Stimulated activated effector memory CD8-positive, alpha-beta T cell treated with anti-CD3 and anti-CD28 coated beads, Interleukin-12 subunit alpha, Interleukin-12 subunit beta, amount 100 ng/mL, for 72 hours (primary cell): ENCODE measurements around the gene CDC14A.

Experiments used
- ATAC-seq: fragments of 150-1000 bp; cut with Tn5 transposase; 2 replicates; pipeline ENCODE4 v1.10.0; 2021
- DNase-seq, 2 donors: peaks; one replicate each; pipeline ENCODE4 v3.0.0; 2021 to 2022; ENCODE audit warnings: low spot score in 2 of 2
- H3K27ac Mint-ChIP-seq: one replicate; pipeline ENCODE4 v1.8.0; 2022; ENCODE audit warnings: mild to moderate bottlenecking, mixed read lengths
- H3K36me3 Mint-ChIP-seq: one replicate; pipeline ENCODE4 v1.8.0; 2022; ENCODE audit warnings: mild to moderate bottlenecking, mixed read lengths
- H3K4me1 Mint-ChIP-seq: one replicate; pipeline ENCODE4 v1.8.0; 2022; ENCODE audit warnings: mixed read lengths
- H3K4me3 Mint-ChIP-seq: one replicate; pipeline ENCODE4 v1.8.0; 2022; ENCODE audit warnings: mild to moderate bottlenecking, mixed read lengths
- H3K9me3 Mint-ChIP-seq: one replicate; pipeline ENCODE4 v1.8.0; 2022; ENCODE audit warnings: mixed read lengths

Gene CDC14A

DNA sequence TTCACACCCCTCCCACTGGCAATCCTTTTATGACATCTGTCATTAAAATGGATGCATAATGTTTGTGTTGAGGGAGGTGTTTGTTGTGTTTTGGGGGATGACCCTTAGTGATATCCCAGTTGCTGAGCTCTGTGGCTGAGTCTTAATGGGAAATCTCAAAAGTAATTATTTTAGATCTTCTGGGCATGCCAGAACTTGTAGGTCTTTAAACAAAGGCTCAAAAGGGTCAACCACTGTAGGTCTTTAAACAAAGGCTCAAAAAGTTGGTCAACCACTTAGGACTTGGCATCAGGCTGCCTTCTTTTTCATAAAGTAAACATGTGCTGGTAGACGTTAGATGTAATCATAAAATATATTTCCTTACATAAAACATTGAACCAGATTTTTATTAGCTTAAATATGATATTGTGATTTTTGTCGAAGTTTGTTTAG is 78.0 kb downstream of the CDC14A start:
- H3K27ac Mint-ChIP-seq: no peak overlapping the region
- H3K9me3 Mint-ChIP-seq: no peaks in the 10 kb centered on the region
- H3K36me3 Mint-ChIP-seq: peaks cover 66% of the 10 kb centered on the region
- peaks cover 40% of the 10 kb centered on the region for H3K4me1 Mint-ChIP-seq
- DNase-seq (no peak), ATAC-seq (no peak)
- H3K4me3 Mint-ChIP-seq: no peak overlapping the region

DNA sequence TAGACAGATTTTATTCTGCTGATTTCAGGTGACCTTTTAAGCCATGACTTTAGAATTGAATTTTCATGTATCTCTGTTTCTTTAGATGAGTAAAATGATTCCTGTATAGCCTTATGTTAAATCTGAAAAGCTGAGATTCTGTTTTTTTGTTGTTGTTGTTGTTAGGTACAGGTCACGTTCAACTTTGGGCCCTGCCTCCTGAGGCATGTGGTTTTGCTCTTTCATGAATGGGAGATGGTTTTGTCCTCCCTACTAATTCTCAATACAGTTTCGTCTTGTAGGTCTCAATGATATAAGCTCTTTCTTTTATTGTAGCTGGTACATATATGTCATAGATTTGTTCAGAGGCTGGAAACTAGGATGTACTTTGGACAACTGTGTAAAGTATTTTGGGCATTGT is 79.6 kb downstream of the CDC14A start:
- ATAC-seq: peak; percentile 3
- Mint-ChIP-seq H3K4me3 (no peak overlapping the region), H3K9me3 (no peaks in the 10 kb centered on the region), H3K4me1 (peaks cover 44% of the 10 kb centered on the region), H3K36me3 (peaks cover 72% of the 10 kb centered on the region), H3K27ac (peak overlapping the region; percentile 48)
- no peak for DNase-seq

DNA sequence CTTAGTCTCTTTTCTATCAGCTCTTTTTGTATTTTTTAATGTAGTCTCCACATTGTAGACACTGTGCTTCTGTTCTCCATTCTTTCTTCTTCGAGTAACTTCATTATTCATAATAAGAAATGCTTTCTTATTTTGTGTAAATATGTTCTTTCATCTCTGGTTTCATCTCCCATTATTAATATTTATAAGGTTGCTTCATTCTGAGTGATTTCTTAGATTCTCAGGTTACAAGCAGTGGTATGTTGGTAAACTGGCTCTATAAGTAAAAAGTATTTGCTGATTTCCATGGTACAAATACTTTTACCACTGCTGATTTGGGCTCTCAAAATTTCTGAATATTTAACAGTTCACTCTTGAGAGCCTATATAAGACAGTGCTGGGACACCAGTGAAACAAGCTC is 81.3 kb downstream of the CDC14A start:
- H3K4me3 Mint-ChIP-seq: no peak overlapping the region
- H3K27ac Mint-ChIP-seq: peak overlapping the region; percentile 77
- no peak for DNase-seq
- peak; percentile 63 for ATAC-seq
- no peaks in the 10 kb centered on the region for H3K9me3 Mint-ChIP-seq
- peaks cover 77% of the 10 kb centered on the region for H3K36me3 Mint-ChIP-seq
- peaks cover 33% of the 10 kb centered on the region for H3K4me1 Mint-ChIP-seq

DNA sequence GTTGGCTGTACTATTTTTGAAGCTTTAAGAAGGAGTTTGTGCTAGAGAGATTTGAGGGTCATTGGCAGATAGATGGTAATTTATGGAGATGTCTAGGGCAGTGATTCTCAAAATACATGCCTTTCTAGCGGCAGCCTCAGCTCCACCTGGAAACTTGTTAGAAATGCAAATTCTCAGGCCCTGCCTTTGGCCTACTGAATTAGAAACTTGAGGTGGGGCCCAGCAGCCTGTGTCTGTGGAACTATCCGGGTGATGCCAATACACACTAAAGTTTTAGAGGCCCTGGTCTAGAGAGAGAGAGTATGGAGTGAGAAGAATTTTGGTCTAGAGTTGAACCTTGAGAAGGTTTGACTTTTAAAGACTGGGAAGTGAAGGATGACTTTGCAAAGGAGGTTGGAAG is 82.5 kb downstream of the CDC14A start:
- Mint-ChIP-seq H3K4me3 (no peak overlapping the region), H3K36me3 (peaks cover 75% of the 10 kb centered on the region), H3K27ac (peak overlapping the region; percentile 77), H3K4me1 (peaks cover 43% of the 10 kb centered on the region), H3K9me3 (no peaks in the 10 kb centered on the region)
- ATAC-seq (no peak), DNase-seq (no peak)

DNA sequence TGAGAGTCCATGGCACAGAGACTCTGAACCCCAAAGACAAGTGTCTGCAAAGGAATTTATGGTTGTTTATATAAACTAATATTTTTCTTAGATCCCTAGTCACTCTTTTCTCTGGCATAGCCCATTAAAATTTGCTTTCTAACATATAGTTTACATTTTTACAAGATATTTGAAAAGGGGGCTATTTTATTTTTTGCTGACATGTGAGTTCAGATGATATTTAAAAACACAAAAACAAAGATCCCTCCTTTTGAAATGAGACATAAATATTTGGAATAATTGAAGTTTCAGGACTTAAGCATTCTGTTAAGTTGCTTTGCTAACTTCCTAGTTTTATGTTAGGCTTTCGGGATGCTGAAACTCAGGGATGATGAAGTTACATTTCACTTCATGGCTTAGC is 86.1 kb downstream of the CDC14A start:
- Mint-ChIP-seq H3K4me1 (peaks cover 55% of the 10 kb centered on the region), H3K9me3 (no peaks in the 10 kb centered on the region)

DNA sequence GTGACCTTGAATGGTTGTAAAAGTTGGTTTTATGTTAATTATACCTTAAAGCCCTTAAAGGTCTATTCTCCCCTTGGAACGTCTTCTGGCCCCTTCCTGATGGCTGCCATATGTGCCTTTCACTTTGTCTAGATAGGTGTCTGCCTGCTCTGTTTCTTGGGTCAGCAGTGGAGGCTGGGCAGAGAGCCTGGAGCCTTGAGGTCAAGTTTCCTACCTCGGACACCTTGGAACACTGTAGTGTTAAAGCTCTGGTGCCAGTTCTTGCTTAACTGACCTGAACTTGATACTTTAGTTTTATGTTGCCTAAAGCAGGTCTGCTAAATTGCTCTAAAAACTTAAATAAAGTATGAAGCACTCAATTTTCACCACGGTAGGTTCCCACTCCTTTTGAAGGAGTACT is 86.5 kb downstream of the CDC14A start:
- H3K9me3 Mint-ChIP-seq: no peaks in the 10 kb centered on the region
- peaks cover 70% of the 10 kb centered on the region for H3K36me3 Mint-ChIP-seq
- no peak overlapping the region for H3K4me3 Mint-ChIP-seq
- DNase-seq (no peak), ATAC-seq (no peak)
- peak overlapping the region; percentile 75 for H3K27ac Mint-ChIP-seq
- peaks cover 56% of the 10 kb centered on the region for H3K4me1 Mint-ChIP-seq

More for the DNA sequence above, 86.1 kb downstream of the CDC14A start:
- H3K4me3 Mint-ChIP-seq: no peak overlapping the region
- no peak for ATAC-seq
- H3K27ac Mint-ChIP-seq: peak overlapping the region; percentile 75
- no peak for DNase-seq
- peaks cover 70% of the 10 kb centered on the region for H3K36me3 Mint-ChIP-seq

DNA sequence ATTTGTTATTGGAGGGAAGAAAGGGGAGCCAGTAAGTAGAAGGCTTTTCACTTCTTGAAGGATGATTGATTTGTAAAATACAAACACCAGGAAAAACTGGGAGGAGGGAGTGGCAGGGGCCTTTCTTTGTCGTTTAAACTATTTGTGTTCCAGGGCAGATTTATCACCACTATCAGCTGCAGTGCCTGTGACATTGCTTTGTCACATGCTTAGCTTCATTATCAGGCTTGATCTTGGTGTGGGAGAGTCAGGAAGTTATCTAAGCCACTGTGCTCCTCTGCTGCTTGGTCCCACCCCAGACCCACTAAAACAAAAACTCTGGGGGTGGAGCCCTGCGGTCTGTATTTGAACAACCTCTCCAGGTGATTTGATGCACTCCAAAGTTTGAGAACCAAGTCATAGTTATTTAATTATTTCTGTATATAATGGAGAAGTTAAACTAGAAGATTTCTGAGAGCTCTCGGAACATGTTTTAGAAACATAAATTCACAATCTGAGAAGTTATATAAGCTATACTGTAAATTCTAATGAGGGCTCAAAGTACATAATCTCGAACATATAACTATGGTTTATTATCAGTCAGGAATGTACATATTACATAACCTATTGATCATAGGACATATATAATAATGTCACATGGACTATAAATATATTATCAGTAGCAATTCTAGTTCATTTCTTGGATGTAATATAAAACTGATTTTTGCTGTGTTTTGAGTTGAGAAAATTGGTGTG is 87.9 kb downstream of the CDC14A start:
- ATAC-seq (peak; percentile 90), DNase-seq (peak in 1 of 2 donors; percentile 81)
- H3K9me3 Mint-ChIP-seq: no peaks in the 10 kb centered on the region
- H3K4me3 Mint-ChIP-seq: peak overlapping the region; percentile 40
- peaks cover 71% of the 10 kb centered on the region for H3K36me3 Mint-ChIP-seq
- H3K4me1 Mint-ChIP-seq: peaks cover 56% of the 10 kb centered on the region
- H3K27ac Mint-ChIP-seq: peak overlapping the region; percentile 75

DNA sequence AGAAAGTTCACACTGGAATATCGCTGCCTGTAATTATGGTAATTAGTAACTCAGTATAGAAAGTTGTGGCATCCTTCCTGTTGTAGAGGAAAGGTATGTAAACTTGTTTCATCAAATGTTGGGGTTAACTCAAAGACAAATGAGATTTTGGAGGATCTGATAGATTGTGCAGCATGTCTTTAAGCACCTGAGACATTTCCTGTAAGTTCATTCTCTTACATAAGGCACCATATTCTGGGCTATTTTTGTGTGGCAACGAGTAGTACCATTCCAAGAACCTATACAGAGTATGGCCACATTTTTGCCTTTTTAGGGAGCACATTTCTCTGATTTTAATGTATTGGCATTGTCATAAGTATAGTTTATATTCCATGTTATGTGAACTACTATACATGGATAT is 88.8 kb downstream of the CDC14A start:
- peak overlapping the region; percentile 28 for H3K4me3 Mint-ChIP-seq
- peak overlapping the region; percentile 60 for H3K27ac Mint-ChIP-seq
- H3K9me3 Mint-ChIP-seq: no peaks in the 10 kb centered on the region
- DNase-seq (no peak), ATAC-seq (no peak)
- peaks cover 71% of the 10 kb centered on the region for H3K36me3 Mint-ChIP-seq
- peaks cover 58% of the 10 kb centered on the region for H3K4me1 Mint-ChIP-seq

DNA sequence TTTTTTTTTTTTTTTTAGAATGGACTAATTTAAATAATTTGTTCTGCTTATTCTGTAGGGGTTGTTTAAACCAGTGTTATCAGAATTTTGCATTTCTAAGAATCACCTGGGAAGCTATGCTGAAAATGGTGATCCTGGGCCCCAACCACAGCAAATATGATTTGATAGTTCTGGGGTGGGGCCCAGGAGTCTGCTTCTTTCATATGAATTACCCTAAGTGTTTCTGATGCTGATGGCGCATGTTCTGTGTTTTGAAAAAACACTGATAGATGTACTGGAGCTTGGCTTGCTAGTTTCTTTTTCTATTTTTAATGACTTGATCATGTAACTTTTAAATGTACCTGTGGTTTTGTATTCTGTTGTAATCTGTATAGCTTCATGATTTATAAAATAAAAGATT is 89.3 kb downstream of the CDC14A start:
- ATAC-seq: peak; percentile 34
- H3K4me3 Mint-ChIP-seq: peak overlapping the region; percentile 28
- H3K36me3 Mint-ChIP-seq: peaks cover 71% of the 10 kb centered on the region

DNA sequence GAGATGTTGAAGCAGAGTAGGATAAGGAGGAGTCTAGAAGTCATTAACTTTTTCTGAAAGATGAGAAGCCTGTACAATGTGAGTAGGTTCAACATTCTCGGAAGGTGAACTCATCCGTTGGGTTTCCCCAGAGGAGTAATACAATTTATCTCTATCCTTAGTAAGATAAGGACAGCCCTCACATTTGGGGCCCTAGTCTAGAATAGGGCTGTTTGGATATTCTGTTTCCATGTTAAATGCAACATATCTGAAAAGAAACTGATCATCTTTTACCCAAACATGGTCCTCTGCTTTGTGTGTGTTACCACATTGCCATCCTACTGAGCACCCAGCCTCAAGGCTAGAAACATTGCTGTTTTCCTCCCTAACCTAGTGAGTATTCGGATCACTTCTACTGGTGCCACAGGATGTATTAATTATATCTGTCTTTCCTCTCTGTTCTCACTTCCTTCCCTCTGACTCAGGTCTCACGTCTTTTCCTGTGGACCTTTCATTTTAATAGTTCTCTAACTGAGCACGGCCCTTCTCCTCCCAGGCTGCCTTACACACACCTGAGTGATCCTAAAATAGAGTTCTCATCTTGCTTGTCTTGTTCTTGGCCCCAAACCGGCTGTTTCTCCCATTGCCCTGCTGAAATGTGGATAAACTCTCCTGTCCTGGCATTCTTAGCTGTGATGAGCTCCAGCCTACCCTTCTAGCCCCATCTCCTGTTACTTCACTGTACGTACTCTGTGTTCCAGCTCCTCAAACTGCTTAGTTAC is 91.7 kb downstream of the CDC14A start:
- H3K9me3 Mint-ChIP-seq: no peaks in the 10 kb centered on the region
- H3K36me3 Mint-ChIP-seq: peaks cover 77% of the 10 kb centered on the region
- ATAC-seq (peak; percentile 77), DNase-seq (peak in 1 of 2 donors; percentile 73)
- peak overlapping the region; percentile 77 for H3K4me3 Mint-ChIP-seq
- H3K27ac Mint-ChIP-seq: peak overlapping the region; percentile 97
- peaks cover 73% of the 10 kb centered on the region for H3K4me1 Mint-ChIP-seq

More for the DNA sequence above, 89.3 kb downstream of the CDC14A start:
- no peak for DNase-seq
- Mint-ChIP-seq H3K27ac (peak overlapping the region; percentile 60), H3K4me1 (peaks cover 59% of the 10 kb centered on the region), H3K9me3 (no peaks in the 10 kb centered on the region)

DNA sequence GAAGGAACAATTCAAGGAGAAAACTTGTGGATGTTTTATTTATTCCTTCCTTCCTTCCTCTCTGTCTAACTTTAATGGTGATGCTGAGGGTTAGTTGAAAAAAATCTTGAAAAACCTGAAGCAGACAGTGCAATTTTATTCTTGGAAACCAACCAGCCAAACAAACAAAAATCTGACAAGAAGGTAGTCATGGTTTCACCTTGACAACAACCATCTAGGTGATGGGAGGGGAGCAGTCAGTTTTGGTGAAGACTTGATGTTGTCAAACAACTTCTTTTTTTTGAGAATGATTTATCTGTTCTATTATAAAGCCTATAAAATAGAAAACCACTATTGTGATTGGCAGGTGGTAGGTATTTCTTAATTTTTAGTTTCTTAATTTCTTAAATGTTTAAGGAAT is 93.3 kb downstream of the CDC14A start:
- Mint-ChIP-seq H3K27ac (peak overlapping the region; percentile 97), H3K4me3 (peak overlapping the region; percentile 77), H3K9me3 (no peaks in the 10 kb centered on the region), H3K36me3 (peaks cover 86% of the 10 kb centered on the region), H3K4me1 (peaks cover 76% of the 10 kb centered on the region)
- DNase-seq (no peak), ATAC-seq (peak; percentile 42)

DNA sequence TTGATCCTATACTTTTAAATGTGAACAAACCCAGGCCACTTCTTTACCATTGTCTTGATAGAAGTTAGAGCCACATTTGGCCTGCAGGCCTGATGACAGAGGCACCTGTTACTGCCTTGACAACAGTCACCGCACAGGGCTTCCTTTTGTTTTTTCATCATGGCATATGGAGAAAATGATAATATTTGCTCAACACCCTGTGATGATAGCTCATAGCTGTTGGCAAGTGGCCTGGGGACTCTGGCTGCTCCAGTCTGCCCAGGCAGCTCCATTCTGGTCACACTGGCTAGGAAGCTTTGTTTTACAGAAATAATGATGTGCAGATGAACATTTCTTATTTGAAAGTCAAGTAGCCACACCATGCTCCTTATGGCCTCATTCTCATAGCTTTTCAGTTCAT is 96.1 kb downstream of the CDC14A start:
- Mint-ChIP-seq H3K4me3 (peak overlapping the region; percentile 77), H3K9me3 (no peaks in the 10 kb centered on the region), H3K4me1 (peaks cover 74% of the 10 kb centered on the region)

DNA sequence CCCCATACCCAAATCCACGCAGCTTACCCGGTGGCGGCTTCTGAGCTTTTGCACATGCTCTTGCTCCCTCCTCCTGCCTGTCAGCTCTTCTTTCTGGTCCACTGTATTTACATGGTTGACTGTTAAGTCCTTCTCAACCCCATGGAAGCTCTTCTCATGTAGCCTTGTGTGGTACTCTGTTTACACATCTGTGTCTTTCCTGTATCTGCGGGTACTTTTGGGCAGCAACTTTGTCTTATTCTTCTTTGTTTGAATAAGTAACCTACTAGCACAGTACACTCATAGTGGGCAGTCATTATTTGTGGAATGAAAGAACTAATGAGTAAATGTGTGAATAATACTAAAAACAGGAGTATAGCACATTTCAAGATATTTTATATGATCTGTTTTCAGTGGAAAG is 97.2 kb downstream of the CDC14A start:
- peaks cover 63% of the 10 kb centered on the region for H3K4me1 Mint-ChIP-seq
- peak overlapping the region; percentile 77 for H3K4me3 Mint-ChIP-seq
- peak overlapping the region; percentile 97 for H3K27ac Mint-ChIP-seq
- DNase-seq (peak in 1 of 2 donors; percentile 85), ATAC-seq (peak; percentile 94)
- H3K9me3 Mint-ChIP-seq: no peaks in the 10 kb centered on the region
- peaks cover 59% of the 10 kb centered on the region for H3K36me3 Mint-ChIP-seq

More for the DNA sequence above, 96.1 kb downstream of the CDC14A start:
- Mint-ChIP-seq H3K27ac (peak overlapping the region; percentile 97), H3K36me3 (peaks cover 70% of the 10 kb centered on the region)
- DNase-seq (no peak), ATAC-seq (no peak)

DNA sequence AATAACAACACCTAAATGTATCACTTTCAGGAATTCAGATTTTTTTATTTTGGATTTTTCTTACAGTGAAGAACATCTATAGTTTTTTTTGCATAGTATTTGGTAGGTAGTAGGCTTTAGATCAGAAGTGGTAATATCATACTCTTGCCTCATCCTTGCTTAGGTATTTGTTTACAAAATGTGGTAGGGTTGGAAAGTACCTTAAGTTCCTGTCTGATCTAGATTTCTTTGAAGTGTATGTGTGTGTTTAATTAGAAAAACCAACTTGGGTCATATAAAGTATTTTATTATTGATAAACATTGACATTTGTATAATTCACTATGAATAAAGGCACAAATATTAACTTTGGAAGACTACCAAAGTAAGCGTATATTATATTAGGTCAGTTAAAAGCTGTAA is 100.3 kb downstream of the CDC14A start:
- H3K9me3 Mint-ChIP-seq: no peaks in the 10 kb centered on the region
- DNase-seq (no peak), ATAC-seq (peak; percentile 87)
- H3K4me1 Mint-ChIP-seq: peaks cover 48% of the 10 kb centered on the region
- H3K27ac Mint-ChIP-seq: peak overlapping the region; percentile 97
- H3K36me3 Mint-ChIP-seq: peaks cover 37% of the 10 kb centered on the region
- H3K4me3 Mint-ChIP-seq: peak overlapping the region; percentile 7

DNA sequence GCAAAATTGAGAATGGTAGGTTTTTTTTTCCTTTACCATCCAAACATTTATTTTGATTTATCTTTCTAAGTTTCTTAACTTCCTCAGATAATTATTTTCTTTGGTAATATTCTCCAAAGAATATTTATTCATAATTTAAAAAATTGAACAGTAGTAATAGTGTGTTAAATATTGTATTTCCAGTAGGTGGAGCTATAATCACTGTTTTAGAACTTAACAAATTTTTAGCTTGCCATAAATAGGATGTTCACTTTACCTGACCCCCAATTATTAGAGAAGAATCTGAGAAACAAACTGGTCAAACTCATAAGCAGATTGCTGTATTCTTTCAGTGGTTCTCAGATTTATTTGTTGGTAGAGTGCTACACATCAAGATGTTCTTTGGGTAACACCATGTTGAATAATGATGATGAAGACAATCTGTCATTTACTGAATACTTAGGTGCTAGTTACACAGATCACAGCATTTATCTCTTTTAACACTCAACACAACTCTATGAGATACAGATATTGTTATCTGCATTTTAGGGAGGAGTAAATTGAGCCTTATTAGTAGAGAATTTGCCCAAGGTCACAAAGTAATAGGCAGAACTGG is 103.3 kb downstream of the CDC14A start:
- H3K4me3 Mint-ChIP-seq: no peak overlapping the region
- no peaks in the 10 kb centered on the region for H3K9me3 Mint-ChIP-seq
- peaks cover 12% of the 10 kb centered on the region for H3K36me3 Mint-ChIP-seq
- ATAC-seq (no peak), DNase-seq (no peak)
- H3K27ac Mint-ChIP-seq: no peak overlapping the region
- H3K4me1 Mint-ChIP-seq: peaks cover 34% of the 10 kb centered on the region
